Neural progenitor cell (in vitro differentiated cells): Measurements from ENCODE around the gene GALK1. TPM values are rescaled to one million over a fixed set of nuclear protein-coding genes. Genes with fewer than 3 reads are reported as not detected.

ENCODE experiments used
- DNase-seq: peaks from one replicate; pipeline ENCODE4 v3.0.0-alpha.2; 2016; ENCODE audit warnings: low spot score
- H2AFZ ChIP-seq: fragments of 200-600 bp; sonication (generic); replicated peaks from 2 replicates; pipeline ENCODE4 v1.6.1; 2016; ENCODE audit warnings: antibody characterized with exemption
- H3F3A ChIP-seq: fragments of 200-600 bp; sonication (generic); 2 replicates; pipeline ENCODE4 v1.6.1; 2016; ENCODE audit warnings: antibody characterized with exemption, low read depth
- H3K27ac ChIP-seq: fragments of 200-600 bp; sonication (generic); 2 replicates; pipeline ENCODE4 v1.5.1; 2016; ENCODE audit warnings: mild to moderate bottlenecking
- H3K27me3 ChIP-seq: fragments of 200-600 bp; sonication (generic); 2 replicates; pipeline ENCODE4 v1.6.1; 2016; ENCODE audit warnings: mild to moderate bottlenecking, moderate library complexity
- H3K36me3 ChIP-seq: fragments of 200-600 bp; sonication (generic); 2 replicates; pipeline ENCODE4 v1.5.1; 2016
- H3K4me1 ChIP-seq: fragments of 200-600 bp; sonication (generic); 2 replicates; pipeline ENCODE4 v1.6.1; 2016; ENCODE audit warnings: mixed run types
- H3K4me2 ChIP-seq: fragments of 200-600 bp; sonication (generic); 2 replicates; pipeline ENCODE4 v1.6.1; 2016
- H3K4me3 ChIP-seq: fragments of 200-600 bp; sonication (generic); 2 replicates; pipeline ENCODE4 v1.5.1; 2016
- H3K79me2 ChIP-seq: fragments of 200-600 bp; sonication (generic); 2 replicates; pipeline ENCODE4 v1.6.1; 2016; ENCODE audit warnings: low read depth
- H3K9ac ChIP-seq: fragments of 200-600 bp; sonication (generic); 2 replicates; pipeline ENCODE4 v1.6.1; 2016
- H3K9me3 ChIP-seq: fragments of 200-600 bp; sonication (generic); 2 replicates; pipeline ENCODE4 v1.5.1; 2016; ENCODE audit warnings: low read depth
- H4K20me1 ChIP-seq: fragments of 200-600 bp; sonication (generic); 2 replicates; pipeline ENCODE4 v1.6.1; 2016; ENCODE audit warnings: low read depth
- H3K27ac Mint-ChIP-seq: 3 replicates; pipeline ENCODE4 v1.8.0; 2021; ENCODE audit warnings: mixed read lengths
- H3K27me3 Mint-ChIP-seq: 2 replicates; pipeline ENCODE4 v1.8.0; 2022; ENCODE audit warnings: low read depth, mild to moderate bottlenecking, inconsistent platforms, moderate library complexity, mixed read lengths; ENCODE audit not compliant: insufficient read depth
- H3K36me3 Mint-ChIP-seq: 3 replicates; pipeline ENCODE4 v1.8.0; 2021; ENCODE audit warnings: mixed read lengths
- H3K4me1 Mint-ChIP-seq: 3 replicates; pipeline ENCODE4 v1.8.0; 2021; ENCODE audit warnings: mixed read lengths
- H3K4me3 Mint-ChIP-seq: 3 replicates; pipeline ENCODE4 v1.8.0; 2021; ENCODE audit warnings: mild to moderate bottlenecking, moderate library complexity, mixed read lengths
- H3K9me3 Mint-ChIP-seq: 3 replicates; pipeline ENCODE4 v1.8.0; 2020; ENCODE audit warnings: mixed read lengths
- CTCF ChIP-seq: fragments of 200-600 bp; sonication (generic); IDR thresholded peaks from 2 replicates; pipeline ENCODE4 v1.5.1; 2017; ENCODE audit warnings: antibody characterized with exemption, mild to moderate bottlenecking
- EZH2 ChIP-seq: fragments of 200-600 bp; sonication (generic); IDR thresholded peaks from 2 replicates; pipeline ENCODE4 v1.6.1; 2017; ENCODE audit warnings: antibody characterized with exemption, mild to moderate bottlenecking, moderate library complexity
- EZH2phosphoT487 ChIP-seq: fragments of 200-600 bp; sonication (generic); IDR thresholded peaks from 2 replicates; pipeline ENCODE4 v1.6.1; 2017; ENCODE audit warnings: antibody characterized with exemption
- total RNA-seq: library from RNA; depleted of rRNA; stranded (reverse); fragments of >200 nt; gene quantifications from 2 replicates; pipeline ENCODE4 v1.2.3, GENCODE V29; 2015; ENCODE audit warnings: low replicate concordance

Gene GALK1
- total RNA-seq, 1 donor from 2014 or later: 6.5 TPM

- Histone ChIP-seq H4K20me1 (no peaks in the 10 kb centered on the region), H3K9ac (no peak overlapping the region), H3K27ac (no peak overlapping the region), H3K4me1 (peaks cover 9% of the 10 kb centered on the region), H3K36me3 (no peaks in the 10 kb centered on the region), H3K4me2 (no peak overlapping the region), H3K79me2 (no peaks in the 10 kb centered on the region), H3K27me3 (peaks cover 6% of the 10 kb centered on the region), H3K4me3 (no peak overlapping the region), H3F3A (peaks cover 21% of the 10 kb centered on the region), H3K9me3 (no peaks in the 10 kb centered on the region), H2AFZ (no peak overlapping the region)
- H3K27ac Mint-ChIP-seq: no peak overlapping the region
- TF ChIP-seq EZH2phosphoT487: no peak
- no peak for TF ChIP-seq EZH2
- no peak for TF ChIP-seq CTCF
- H3K36me3 Mint-ChIP-seq: no peaks in the 10 kb centered on the region
- peaks cover 8% of the 10 kb centered on the region for H3K27me3 Mint-ChIP-seq
- H3K9me3 Mint-ChIP-seq: no peaks in the 10 kb centered on the region
- no peak overlapping the region for H3K4me3 Mint-ChIP-seq
- peaks cover 10% of the 10 kb centered on the region for H3K4me1 Mint-ChIP-seq
- DNase-seq: no peak
Observed at GRCh38 chr17:75755990-75756389, 9.0 kb downstream of the GALK1 start.

- H3K27me3 Mint-ChIP-seq: peaks cover 10% of the 10 kb centered on the region
- DNase-seq: no peak
Observed at GRCh38 chr17:75755205-75755901, 9.6 kb downstream of the GALK1 start.

GRCh38 chr17:75754378-75755204, 10.4 kb downstream of the GALK1 start:
- no peaks in the 10 kb centered on the region for H4K20me1 ChIP-seq
- peak overlapping the region; percentile 5 for H3K4me3 Mint-ChIP-seq
- peak overlapping the region; percentile 5 for H3K27ac Mint-ChIP-seq
- H3K27me3 Mint-ChIP-seq: peaks cover 10% of the 10 kb centered on the region
- H3K9me3 ChIP-seq: no peaks in the 10 kb centered on the region
- no peaks in the 10 kb centered on the region for H3K9me3 Mint-ChIP-seq
- DNase-seq: no peak
- no peak overlapping the region for H3K9ac ChIP-seq
- peaks cover 22% of the 10 kb centered on the region for H3F3A ChIP-seq
- peak overlapping the region; percentile 80 for H3K4me2 ChIP-seq
- no peak overlapping the region for H2AFZ ChIP-seq
- peaks cover 6% of the 10 kb centered on the region for H3K27me3 ChIP-seq
- H3K27ac ChIP-seq: no peak overlapping the region
- TF ChIP-seq CTCF (no peak), EZH2phosphoT487 (no peak), EZH2 (no peak)
- H3K4me1 ChIP-seq: peaks cover 9% of the 10 kb centered on the region
- H3K4me3 ChIP-seq: no peak overlapping the region
- H3K79me2 ChIP-seq: no peaks in the 10 kb centered on the region
- peaks cover 14% of the 10 kb centered on the region for H3K4me1 Mint-ChIP-seq
- no peaks in the 10 kb centered on the region for H3K36me3 ChIP-seq
- H3K36me3 Mint-ChIP-seq: no peaks in the 10 kb centered on the region

More at GRCh38 chr17:75755205-75755901, 9.6 kb downstream of the GALK1 start:
- H3K27ac Mint-ChIP-seq: no peak overlapping the region
- no peak for TF ChIP-seq EZH2phosphoT487
- no peak for TF ChIP-seq EZH2
- TF ChIP-seq CTCF: no peak
- no peaks in the 10 kb centered on the region for H4K20me1 ChIP-seq
- H3K27me3 ChIP-seq: peaks cover 6% of the 10 kb centered on the region
- no peaks in the 10 kb centered on the region for H3K9me3 Mint-ChIP-seq
- no peak overlapping the region for H2AFZ ChIP-seq
- no peaks in the 10 kb centered on the region for H3K36me3 Mint-ChIP-seq
- H3K36me3 ChIP-seq: no peaks in the 10 kb centered on the region
- no peak overlapping the region for H3K9ac ChIP-seq
- H3K4me2 ChIP-seq: no peak overlapping the region
- peaks cover 10% of the 10 kb centered on the region for H3K4me1 Mint-ChIP-seq
- peaks cover 9% of the 10 kb centered on the region for H3K4me1 ChIP-seq
- no peaks in the 10 kb centered on the region for H3K79me2 ChIP-seq
- H3K9me3 ChIP-seq: no peaks in the 10 kb centered on the region
- H3K27ac ChIP-seq: no peak overlapping the region
- H3K4me3 Mint-ChIP-seq: no peak overlapping the region
- H3K4me3 ChIP-seq: no peak overlapping the region
- peaks cover 21% of the 10 kb centered on the region for H3F3A ChIP-seq
